OCI-LY7 (cell line): Measurements from ENCODE around the gene MET.

Experiments
- CTCF ChIP-seq: fragments of 200-600 bp; sonication (generic); conservative IDR thresholded peaks from 2 replicates; pipeline ENCODE4 v1.5.1; 2014; ENCODE audit warnings: mild to moderate bottlenecking, antibody characterized with exemption, low read length, moderate library complexity, mixed read lengths
- EZH2phosphoT487 ChIP-seq: fragments of 200-600 bp; sonication (generic); IDR thresholded peaks from 2 replicates; pipeline ENCODE4 v1.6.1; 2018; ENCODE audit warnings: low read depth, borderline replicate concordance, mild to moderate bottlenecking, mixed run types, antibody characterized with exemption, low read length, moderate library complexity, mixed read lengths

- TF ChIP-seq CTCF (no peak), EZH2phosphoT487 (no peak)
Measured at GRCh38 chr7:116810267-116811116, 138.5 kb downstream of the MET start.
